ENCODE results near the gene SEPTIN8.

SEPTIN8 gene

DNA sequence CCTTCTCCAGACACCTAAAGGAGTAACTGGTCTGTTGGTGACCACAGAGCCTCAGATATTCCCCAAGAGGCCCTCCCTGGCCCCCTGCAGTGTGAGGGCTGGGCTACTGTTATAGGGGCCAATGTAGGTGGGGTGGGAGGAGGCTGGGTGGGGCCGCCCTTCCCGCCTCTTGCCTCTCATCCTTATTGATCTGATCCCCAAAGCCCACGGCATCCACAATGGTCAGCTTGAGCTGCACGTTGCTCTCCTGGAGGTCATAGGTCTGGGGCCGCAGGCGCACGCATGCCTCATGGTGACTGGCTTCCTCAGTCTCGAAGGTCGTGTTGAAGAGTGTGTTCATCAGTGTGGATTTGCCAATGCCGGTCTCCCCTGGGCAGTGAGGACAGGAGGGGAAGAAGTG lies 13.0 kb downstream of the SEPTIN8 start:
- DNase-seq, result no peak

DNA sequence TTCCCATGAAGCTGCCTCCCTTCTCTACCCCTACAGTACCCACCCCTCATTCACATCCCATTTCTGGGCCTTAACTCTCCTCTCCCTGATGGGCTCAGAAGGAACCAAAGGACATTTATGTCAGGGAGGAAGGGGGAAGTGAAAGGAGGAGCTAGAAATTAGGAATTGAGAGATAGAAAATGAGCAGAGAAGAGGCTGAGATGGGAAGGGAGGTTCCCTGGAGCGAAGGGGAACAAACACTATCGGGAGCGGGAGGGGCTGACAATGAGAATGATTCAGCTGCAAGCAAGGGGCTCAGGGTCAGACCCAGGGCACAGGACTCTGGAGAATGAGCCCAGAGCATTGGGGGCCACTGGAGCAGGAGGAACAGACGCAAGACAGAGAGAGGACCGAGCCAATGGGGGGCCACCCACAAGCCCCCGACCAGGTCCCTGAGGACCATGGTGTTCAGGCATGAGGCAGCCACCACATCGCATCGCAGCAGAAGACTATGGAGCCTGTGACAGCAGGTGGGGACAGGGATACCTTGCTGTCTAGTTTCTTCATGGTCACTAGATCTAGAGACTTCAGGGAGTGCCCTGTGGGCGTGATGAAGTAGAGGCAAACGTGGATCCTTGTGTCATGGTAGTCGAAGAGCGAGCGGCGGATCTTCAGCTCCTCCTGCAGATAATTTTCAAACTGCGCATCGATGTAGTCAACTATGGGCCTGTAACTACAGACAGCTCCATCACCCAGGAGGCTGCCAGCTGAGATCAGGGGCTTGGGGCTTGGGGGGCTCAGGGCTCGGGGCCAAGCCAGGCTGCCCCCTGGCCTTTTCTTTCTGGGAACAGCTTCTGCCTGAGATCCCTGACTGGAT lies 13.6 kb downstream of the SEPTIN8 start:
- DNase-seq, result no peak

DNA sequence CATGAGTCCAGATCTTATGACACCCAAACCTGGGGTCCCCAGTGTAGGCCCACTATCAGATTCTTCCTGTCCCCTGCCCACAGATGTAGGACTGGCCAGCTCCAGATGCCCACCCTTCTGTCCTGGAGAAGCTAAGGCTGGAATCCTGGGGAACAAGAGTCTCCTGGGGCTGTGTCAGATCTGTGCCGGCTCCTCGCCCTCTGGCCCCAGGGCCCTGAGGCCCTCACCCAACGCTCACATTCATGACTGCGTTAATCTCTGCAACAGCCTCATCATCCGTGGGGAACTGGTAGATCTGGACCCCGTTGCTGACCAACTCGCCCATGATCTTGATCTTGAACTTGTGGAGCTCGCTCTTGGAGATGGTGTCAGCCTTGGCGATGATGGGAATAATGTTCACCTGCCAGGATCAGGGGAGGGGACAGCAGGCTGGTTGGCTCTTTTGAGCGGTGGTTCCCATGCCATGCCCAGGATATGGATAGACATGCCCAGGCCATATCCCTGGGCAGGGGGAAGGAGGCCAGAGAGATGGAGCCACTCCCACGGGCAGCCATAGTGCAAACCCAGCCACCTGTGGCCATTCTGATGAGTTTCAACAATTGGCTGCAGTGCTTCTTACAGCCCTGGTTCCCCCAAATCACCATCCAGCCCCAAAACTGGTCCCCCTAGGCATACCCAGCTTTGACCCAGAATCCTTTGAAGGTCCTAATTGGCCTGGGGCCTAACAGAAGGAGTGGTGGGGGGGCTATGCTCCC lies 14.6 kb downstream of the SEPTIN8 start:
- no peak for DNase-seq

DNA sequence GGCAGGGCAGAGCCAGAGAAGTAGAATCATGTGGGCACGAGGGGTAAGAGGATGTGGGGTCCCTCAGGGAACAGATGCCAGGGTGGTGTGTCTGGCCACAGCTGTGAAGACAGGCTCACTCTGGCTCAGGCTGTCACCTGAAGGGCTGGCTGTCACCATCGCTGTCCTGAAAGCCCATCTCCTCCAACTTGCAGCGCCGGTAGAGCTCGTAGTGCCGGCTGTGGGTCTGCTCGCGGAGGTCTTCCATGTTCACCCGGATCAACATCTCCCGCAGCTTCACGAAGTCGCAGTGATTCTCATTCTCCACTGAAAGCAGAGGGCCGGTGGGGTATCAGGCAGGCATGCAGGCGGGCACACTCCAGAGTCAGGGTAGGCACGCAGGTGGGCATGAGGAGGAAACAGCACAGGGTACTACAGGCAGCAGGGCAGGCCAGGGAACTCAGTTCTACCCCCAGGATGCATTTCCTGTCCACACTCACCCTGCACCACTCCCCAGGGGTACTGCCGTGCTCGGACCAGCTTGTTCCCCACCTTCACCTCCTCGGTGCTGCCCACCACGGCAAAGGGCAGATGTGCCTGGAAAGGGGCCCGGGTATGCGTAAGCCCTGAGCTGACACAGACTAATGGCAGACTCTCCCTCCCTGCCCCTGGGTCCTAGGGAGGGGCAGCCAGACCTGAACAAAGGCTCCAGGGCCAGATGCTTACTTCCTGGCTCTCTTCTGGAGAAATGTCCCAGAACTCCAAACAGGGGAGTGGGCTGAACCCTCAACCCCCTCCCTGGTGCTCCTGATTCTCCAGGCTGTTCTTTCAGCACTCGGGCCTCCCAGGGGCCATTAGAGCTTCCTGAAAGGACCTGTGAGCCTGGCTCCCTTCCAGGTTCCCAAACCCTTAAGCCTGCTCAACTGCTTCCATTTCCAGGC lies 15.5 kb downstream of the SEPTIN8 start:
- no peak for DNase-seq

DNA sequence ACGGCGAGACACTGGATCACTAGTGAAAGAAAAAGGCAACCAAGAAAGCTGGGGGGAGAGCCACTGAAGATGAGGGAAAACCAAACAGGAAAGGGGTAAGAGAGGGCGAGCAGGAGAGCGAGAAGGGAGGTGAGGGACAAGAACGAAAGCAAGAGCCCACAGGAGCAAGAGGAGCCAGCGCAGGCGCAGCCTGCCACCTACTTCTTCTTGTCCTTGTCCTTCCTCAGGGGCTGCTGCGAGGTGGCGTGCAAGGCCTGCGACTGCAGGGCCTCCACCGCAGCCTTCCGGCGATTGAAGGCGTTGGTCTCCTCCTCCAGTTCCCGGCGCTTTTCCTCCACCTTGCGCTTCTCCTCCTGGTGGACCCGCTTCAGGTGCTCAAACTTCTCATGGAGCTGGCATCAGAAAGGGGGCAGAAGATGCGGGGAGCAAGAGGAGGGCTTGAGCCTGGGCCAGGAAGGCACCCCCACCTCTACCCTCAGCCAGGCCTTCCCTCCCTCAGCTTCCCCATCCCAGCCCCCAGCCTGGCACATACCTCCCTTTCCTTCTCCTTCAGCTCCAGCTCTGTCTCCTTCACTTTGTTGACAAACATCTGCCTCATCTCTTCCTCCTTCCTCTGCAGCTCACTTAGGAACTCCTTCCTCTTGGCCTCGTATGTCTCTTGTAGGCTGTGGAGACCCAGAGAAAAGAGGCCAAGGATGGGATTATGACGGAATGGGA lies 16.3 kb downstream of the SEPTIN8 start:
- no peak for DNase-seq

DNA sequence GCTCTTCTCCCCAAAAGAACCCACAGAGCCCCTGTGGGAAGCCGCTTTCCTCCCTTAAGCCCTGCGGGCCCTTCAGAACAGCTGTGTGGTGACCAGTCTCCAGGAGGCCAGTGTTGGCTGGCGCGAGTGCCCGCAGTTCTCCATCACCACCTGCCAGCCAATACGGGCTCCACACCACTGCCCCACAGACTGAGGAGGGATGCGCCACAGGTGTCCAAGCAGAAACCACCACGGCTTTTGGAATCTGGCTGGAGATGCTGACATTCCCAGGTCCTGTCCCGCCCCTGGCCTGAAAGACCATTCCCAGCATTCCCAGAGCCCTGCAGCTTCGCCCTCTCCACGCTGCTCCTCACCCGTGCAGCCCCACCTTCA lies 17.0 kb downstream of the SEPTIN8 start:
- DNase-seq, result no peak

DNA sequence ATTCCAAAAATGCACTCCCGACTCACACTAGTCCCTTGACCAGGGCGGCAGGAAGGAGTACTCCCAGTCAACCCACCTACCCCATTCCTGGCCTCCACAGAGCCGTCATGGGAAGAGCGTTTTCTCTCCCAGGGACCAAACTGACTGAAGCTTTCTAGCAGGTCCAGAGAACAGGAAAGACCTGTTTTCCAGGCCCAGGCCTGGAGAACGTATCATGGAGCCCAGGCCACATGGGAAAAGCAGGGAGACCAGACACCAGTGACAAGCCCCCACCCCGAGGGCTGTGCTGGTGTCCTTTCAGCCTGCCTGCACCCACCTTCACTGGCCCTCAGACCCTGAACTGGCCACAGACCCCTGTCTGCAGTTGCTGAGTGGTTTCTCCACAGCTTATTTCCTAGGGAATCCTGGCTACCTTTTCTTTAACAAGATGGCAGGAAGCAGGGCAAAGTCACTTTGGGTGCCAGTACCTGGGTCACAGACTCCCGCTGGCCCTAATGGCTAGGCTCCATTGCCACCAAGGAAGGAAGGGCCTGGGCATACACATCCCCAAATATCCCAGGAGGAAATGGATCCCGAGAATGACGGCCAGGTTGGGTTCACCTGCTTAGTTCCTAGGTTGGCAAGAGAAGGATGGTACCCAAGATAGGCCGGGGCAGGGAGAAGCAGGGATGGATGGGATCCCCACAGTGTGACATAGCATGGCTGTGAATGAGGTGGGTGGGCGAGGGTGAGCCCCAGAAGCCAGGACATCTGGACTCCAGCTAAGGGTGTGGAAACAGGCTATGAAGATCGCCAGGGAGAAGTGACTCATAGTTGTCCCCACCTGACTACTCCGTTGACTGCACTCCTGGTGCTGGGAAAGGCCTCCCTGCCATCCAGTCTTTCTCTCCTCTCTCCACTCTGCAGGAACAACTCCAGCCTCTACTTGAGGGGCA lies 17.7 kb downstream of the SEPTIN8 start:
- DNase-seq, result no peak

DNA sequence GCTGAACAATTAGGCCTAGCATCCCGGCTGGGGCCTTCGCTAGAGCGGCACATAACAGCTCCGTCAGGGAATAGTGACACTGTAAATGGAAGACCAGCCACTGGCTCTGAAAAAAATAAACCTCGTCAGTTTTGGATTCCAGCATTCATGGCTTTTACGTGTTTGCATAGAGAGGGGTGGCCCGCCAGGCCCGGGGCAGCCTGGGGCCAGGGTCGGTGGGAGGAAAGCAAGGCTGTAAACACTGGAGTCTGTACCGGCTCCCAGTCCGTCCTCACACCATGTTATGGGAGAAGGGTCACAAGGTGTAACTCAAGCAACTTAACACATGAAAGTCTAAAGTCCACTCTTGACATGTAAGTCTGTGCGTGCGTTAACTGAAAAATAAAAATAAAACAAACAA lies 18.6 kb downstream of the SEPTIN8 start:
- no peak for DNase-seq

DNA sequence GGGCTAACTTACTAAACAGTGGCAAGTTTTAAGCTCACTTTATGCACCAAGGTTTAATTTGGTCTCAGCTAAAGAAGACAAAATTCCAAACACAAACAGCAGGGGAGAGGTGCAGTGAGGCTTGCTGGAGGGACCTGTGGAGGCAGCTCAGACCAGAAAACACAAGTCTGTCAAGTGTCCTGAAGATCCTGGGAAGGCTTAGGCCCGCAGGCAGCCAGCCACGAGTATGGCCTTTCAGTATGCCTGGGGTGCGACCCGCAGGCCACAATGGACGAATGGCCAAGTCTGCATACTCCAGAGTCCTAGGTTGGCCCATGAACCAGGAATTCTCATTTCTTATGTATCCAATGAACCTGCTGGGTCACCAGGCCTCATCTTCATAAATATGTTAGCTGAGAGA lies 20.5 kb downstream of the SEPTIN8 start:
- no peak for DNase-seq

DNA sequence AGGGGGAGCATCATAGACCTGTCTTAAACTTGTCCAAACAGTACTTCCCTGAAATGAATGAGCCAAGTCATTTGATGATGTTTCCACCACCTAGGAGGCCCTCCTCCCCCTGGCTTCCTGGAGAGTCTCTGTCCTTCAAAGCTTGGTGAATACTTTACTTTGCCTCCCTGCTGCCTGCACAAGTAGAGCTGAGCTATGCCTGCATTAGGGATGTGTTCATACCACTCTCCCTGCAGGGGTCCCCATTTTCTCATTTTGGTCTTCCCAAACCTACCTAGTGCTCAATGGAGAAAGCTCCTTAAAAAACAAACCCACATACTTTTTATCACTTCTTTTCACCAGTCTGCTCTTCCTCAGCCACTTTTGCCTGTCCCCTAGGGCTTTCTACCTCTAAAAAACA lies 22.1 kb downstream of the SEPTIN8 start:
- no peak for DNase-seq

DNA sequence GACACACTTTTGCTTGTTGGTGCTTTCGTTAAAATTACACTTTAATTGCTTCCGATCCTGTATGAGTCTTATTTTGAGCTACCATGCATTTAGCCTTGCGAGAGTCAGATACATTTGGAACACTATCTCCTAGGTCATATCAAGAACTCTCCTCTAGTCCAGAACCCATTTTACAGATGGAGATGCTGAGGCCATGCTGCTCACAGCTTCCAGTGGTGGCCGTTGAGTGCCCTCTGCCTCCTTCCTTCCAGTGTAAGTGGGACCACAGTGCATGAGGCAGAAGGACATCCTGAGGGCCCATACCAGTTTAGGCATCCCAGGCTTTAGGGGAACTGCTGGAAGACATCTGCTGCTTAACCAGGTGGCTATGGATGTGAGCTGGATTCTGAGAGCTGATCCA lies 22.9 kb downstream of the SEPTIN8 start:
- no peak for DNase-seq

DNA sequence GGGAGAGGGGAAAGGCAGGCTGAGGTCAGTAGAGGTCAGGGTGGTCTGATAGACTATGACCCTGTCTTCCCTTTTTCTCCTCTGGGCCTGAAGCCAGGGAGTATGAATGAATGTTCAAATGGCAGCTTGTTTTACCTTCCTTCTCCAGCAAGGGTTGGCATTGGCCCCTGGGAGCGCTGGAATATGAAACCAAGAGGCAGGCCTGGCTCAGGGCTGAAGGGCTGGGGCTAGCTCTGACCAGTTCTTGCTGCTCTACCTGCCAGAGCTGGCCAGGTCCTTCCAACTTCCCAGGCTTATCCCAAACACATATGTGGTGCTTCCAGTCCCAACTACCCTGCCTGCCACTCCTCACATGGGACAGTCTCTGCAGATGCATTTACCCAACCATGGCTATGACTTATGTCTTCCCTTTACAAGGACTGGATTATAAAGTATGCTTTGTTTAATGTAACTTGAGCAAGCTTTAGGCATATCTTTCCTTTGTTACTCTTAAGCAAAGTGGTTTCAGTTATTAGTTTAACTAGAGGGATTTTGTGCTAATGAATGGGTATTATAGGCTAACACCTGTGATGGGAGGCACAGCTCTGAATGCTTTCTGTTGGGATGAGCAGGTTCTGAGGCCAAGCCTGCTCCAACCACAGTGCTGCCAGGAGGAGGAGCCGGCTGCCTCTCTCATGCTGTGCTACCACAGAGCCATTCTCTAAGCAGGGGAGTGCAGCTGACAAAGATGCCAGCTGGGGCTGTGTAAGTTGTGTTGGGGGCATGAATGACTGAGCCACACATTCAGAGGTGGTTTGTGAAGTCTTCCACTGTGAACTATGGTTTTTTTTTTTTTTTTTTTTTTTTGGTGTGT lies 23.7 kb downstream of the SEPTIN8 start:
- DNase-seq, result no peak

DNA sequence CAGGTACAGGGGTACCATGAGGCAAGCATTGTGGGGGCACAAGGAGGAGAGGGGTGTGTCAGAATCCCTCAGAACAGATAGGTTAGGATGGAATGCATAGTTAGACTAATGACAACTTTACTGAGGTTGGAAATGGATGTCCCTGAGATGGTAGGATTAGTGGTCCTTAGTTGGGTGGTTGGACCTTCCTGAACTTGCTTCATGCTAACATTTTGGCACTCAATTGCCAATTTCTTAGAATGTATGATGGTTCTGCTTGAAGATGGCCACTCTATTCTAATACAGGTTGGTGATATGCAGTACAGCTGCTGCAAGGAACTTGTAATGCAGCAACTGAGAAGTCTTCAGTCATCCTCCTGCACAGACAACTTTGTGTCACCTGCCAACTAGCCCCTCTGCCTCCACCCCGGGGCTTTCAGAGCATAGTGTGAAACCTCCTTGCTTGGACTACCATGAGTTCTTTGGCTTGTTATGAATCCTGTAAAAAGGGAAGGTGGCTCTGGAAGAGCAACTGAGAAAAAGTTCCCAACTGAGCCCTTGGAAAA lies 24.4 kb downstream of the SEPTIN8 start:
- DNase-seq, result no peak

DNA sequence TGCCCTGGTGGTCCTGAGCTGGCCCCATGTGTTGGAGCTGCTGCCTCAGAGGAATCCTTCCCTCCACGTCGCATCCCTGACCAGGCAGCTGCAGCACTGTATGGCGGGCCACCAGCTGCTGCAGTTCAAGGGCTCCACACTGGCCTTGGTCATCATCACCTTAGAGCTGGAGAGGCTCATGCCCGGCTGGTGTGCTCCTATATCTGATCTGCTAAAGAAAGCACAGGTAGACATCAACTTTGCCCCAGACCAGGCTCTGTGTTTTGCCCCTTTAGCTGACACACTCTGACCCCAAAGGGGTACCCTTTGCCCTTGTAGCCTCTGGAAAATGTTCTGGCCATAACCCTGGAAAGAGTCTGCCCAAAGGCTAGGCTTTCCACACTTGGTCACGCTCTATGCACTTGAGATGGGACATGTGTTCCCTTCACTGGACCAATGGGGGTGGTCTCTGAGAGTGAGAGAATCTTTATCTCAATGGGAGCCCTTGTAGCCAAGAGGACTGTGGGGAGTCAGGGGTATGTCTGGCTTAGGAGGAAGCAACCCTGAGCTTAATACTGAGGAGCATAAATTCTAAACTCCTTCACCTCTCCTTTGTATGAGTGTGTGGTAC lies 25.0 kb downstream of the SEPTIN8 start:
- DNase-seq, result no peak

DNA sequence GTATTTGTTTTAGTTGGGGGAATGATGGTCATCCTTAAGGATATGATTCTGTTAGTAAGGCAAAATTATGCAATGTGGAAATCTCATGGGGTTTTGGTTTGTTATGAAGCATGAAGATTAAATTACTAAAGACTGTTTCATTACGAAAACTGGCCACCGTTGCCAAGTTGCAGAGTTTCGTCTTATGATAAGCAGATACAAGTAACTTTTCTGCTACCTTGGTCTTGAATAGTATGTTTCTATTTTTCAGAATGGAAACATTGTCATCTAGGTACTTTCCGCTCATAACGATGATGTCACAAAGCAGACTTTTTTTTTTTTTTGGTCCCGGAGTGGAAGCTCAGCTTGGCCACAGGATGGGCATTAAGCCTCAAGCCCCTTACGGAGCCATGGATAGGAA lies 25.6 kb downstream of the SEPTIN8 start:
- no peak for DNase-seq

DNA sequence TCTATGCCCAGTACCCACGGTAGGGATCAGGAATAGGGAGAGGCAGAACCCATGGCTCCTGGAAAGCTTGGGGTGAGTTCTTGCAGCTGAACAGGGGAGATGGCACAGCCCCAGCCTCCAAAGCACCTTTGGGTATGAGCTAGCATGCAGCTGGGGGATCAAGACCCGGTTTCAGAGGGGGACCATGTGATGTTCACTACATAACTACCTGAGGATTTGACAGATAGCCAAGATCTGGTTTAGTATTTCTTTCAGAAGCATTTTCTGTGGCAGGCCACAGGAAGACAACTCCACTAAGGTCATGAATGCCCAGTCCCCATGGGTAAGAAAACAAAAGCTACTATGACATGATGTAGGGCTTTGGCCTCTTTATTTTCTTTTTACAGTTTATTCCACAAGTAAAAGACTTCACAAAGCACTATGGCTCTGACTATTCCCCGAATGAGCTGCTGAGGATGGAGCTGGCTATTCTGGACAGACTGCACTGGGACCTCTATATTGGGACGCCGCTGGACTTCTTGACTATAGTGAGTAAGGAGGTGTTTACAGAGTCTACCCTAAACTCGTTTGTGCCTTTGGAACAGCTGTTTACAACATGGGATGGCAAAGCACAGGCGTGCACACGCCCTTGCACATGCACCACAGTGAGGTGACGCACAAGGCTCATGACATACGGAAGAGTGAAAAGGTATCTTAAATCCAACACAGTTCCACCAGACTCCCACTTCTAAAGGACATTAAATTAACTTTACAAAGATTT lies 26.4 kb downstream of the SEPTIN8 start:
- DNase-seq, result no peak

DNA sequence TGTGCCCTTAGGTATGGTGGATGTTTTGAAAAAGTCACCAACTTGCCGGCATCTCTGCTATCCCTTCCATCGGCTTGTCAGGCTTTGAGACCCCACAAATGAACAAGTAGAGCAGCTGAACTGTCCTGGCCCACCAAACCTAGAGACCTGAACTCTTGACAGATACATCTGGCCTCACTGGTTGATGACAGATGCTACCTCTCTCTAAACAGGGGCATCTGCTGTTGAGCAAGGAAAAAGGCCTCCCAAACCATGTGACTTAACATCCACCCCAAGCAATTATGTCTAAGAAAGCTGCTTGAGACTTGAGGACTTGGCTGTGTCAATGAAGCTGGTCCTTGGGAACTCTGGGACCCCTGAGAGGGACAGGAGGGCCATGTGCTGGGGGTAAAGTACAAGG lies 27.5 kb downstream of the SEPTIN8 start:
- DNase-seq, result no peak

DNA sequence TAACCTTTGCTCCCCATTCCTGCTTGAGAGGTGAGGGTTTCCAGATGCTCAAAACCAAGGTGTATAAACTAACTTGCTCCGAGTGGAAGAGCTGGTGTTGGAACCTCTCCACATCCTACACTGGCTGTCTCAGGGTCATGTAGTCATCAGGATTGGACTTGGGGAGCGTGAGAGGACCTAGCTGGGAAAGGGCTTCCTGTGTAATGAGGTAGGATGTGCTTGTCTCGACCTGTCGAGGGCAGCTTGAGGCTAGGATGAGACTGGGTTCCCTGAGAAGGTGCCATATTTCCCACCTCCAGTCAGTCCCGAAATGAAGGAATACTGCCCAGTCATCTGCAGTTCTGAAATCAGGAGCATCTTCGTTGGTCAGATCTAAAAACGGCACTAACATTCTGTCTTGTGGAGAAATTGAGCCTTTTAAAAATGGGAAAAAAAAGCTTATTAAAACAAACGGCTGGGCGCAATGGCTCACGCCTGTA lies 28.5 kb downstream of the SEPTIN8 start:
- no peak for DNase-seq

All from stimulated activated CD4-positive, alpha-beta T cell treated with anti-CD3 and anti-CD28 coated beads, Interleukin-4, amount 100 ng/mL, for 4 hours (primary cell).